ENCODE measurements around the gene TJP1. TPM values are rescaled to one million over a fixed set of nuclear protein-coding genes. Genes with fewer than 3 reads are reported as not detected.

Gene TJP1
- total and polyA plus RNA-seq, 2 donors (not counting 1 experiment from before 2014, with no cell fraction given): 0.10 TPM; not detected in 1

DNA sequence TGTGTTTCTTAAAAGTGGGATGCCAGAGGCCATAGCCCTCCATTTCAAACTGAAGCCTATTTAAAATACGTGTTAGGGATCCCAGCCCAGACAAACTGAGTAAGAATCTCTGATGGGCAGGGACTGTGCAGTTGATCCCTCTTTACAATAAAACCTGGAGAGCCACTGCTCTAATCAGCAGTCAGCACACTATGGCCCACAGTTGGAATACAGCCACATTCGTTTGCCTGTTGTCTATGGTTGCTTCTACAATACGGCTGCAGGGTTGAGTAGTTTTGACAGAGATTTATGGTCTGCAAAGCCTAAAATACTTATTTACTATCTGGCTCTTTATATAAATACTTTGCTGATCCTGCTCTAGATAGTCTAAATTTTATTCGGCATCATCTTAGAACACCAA lies 32.4 kb downstream of the TJP1 start:
- POLR2A ChIA-PET: no interaction called here
- H3K79me2 ChIP-seq (ENCODE audit: control insufficient read depth, insufficient read depth, low read length): no peaks in the 10 kb centered on the region
- H3K36me3 ChIP-seq (replicated peaks in 1 of 2; ENCODE audit: control extremely low read depth in 1 of 2, control insufficient read depth in 1 of 2, extremely low read depth in 1 of 2, insufficient read depth in 2 of 2, low read length in 1 of 2): no peaks in the 10 kb centered on the region
- no peaks in the 10 kb centered on the region for H3K27me3 ChIP-seq (replicated peaks in 1 of 4; ENCODE audit: control extremely low read depth in 1 of 4, control insufficient read depth in 3 of 4, insufficient read depth in 4 of 4, low read length in 3 of 4)
- no peaks in the 10 kb centered on the region for H3K4me1 ChIP-seq (ENCODE audit: control insufficient read depth in 2 of 2, insufficient read depth in 2 of 2, low read length in 2 of 2)
- no peak overlapping the region for H3K4me2 ChIP-seq (replicated peaks; ENCODE audit: low read depth, low read length, poor library complexity, severe bottlenecking)
- intact Hi-C loops (cut with micrococcal nuclease): no loop called here
- WGBS (ENCODE audit: insufficient coverage): 60% methylated on average over 1 of the region's 4 CpGs
- no peaks in the 10 kb centered on the region for H3K9me3 ChIP-seq (ENCODE audit: control extremely low read depth in 1 of 3, control insufficient read depth in 2 of 3, insufficient read depth in 1 of 3, low read length in 2 of 3)
- H4K20me1 ChIP-seq (ENCODE audit: control insufficient read depth, insufficient read depth, low read length, poor library complexity, severe bottlenecking): no peaks in the 10 kb centered on the region
- H3K4me3 ChIP-seq (ENCODE audit: control extremely low read depth in 1 of 5, extremely low read depth in 1 of 5, insufficient read depth in 1 of 5, low read depth in 2 of 5, low read length in 4 of 5): no peak overlapping the region
- Mint-ChIP-seq H3K27me3 (peaks cover 21% of the 10 kb centered on the region), H3K27ac (no peak overlapping the region), H3K9me3 (ENCODE audit: insufficient read depth) (no peaks in the 10 kb centered on the region), H3K4me3 (no peak overlapping the region), H3K4me1 (no peaks in the 10 kb centered on the region)
- H3K9ac ChIP-seq (ENCODE audit: low read length): no peak overlapping the region
- DNase-seq (no peak), ATAC-seq (ENCODE audit: low read depth) (no peak)
- H3K27ac ChIP-seq (ENCODE audit: low read length in 2 of 2): no peak overlapping the region
- CTCF ChIA-PET: no interaction called here
- H2AFZ ChIP-seq (ENCODE audit: insufficient read depth, low read depth, low read length, poor library complexity, severe bottlenecking): no peak overlapping the region
- no peak for TF ChIP-seq EZH2 (IDR thresholded peaks at IDR 0.05; ENCODE audit: borderline replicate concordance, insufficient read depth, low read depth, low read length, poor library complexity, severe bottlenecking)
- TF ChIP-seq, protein P1, sequence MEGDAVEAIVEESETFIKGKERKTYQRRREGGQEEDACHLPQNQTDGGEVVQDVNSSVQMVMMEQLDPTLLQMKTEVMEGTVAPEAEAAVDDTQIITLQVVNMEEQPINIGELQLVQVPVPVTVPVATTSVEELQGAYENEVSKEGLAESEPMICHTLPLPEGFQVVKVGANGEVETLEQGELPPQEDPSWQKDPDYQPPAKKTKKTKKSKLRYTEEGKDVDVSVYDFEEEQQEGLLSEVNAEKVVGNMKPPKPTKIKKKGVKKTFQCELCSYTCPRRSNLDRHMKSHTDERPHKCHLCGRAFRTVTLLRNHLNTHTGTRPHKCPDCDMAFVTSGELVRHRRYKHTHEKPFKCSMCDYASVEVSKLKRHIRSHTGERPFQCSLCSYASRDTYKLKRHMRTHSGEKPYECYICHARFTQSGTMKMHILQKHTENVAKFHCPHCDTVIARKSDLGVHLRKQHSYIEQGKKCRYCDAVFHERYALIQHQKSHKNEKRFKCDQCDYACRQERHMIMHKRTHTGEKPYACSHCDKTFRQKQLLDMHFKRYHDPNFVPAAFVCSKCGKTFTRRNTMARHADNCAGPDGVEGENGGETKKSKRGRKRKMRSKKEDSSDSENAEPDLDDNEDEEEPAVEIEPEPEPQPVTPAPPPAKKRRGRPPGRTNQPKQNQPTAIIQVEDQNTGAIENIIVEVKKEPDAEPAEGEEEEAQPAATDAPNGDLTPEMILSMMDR (IDR thresholded peaks at IDR 0.05): no peak

GRCh38 chr15:29788433-29789034 lies 33.7 kb downstream of the TJP1 start:
- intact Hi-C loops (cut with micrococcal nuclease): no loop called here
- WGBS (ENCODE audit: insufficient coverage): no CpG with 5 or more reads among the region's 4 CpGs
- Histone ChIP-seq H3K4me1 (ENCODE audit: control insufficient read depth in 2 of 2, insufficient read depth in 2 of 2, low read length in 2 of 2) (no peaks in the 10 kb centered on the region), H2AFZ (ENCODE audit: insufficient read depth, low read depth, low read length, poor library complexity, severe bottlenecking) (no peak overlapping the region), H3K27ac (ENCODE audit: low read length in 2 of 2) (no peak overlapping the region), H3K27me3 (replicated peaks in 1 of 4; ENCODE audit: control extremely low read depth in 1 of 4, control insufficient read depth in 3 of 4, insufficient read depth in 4 of 4, low read length in 3 of 4) (no peaks in the 10 kb centered on the region), H4K20me1 (ENCODE audit: control insufficient read depth, insufficient read depth, low read length, poor library complexity, severe bottlenecking) (no peaks in the 10 kb centered on the region), H3K79me2 (ENCODE audit: control insufficient read depth, insufficient read depth, low read length) (no peaks in the 10 kb centered on the region), H3K9me3 (ENCODE audit: control extremely low read depth in 1 of 3, control insufficient read depth in 2 of 3, insufficient read depth in 1 of 3, low read length in 2 of 3) (no peaks in the 10 kb centered on the region), H3K36me3 (replicated peaks in 1 of 2; ENCODE audit: control extremely low read depth in 1 of 2, control insufficient read depth in 1 of 2, extremely low read depth in 1 of 2, insufficient read depth in 2 of 2, low read length in 1 of 2) (no peaks in the 10 kb centered on the region), H3K9ac (ENCODE audit: low read length) (no peak overlapping the region), H3K4me2 (replicated peaks; ENCODE audit: low read depth, low read length, poor library complexity, severe bottlenecking) (no peak overlapping the region), H3K4me3 (ENCODE audit: control extremely low read depth in 1 of 5, extremely low read depth in 1 of 5, insufficient read depth in 1 of 5, low read depth in 2 of 5, low read length in 4 of 5) (no peak overlapping the region)
- TF ChIP-seq, protein P1 (IDR thresholded peaks at IDR 0.05): no peak
- no peak for TF ChIP-seq EZH2 (IDR thresholded peaks at IDR 0.05; ENCODE audit: borderline replicate concordance, insufficient read depth, low read depth, low read length, poor library complexity, severe bottlenecking)
- Mint-ChIP-seq H3K27me3 (peaks cover 14% of the 10 kb centered on the region), H3K9me3 (ENCODE audit: insufficient read depth) (no peaks in the 10 kb centered on the region), H3K4me3 (no peak overlapping the region), H3K27ac (no peak overlapping the region), H3K4me1 (no peaks in the 10 kb centered on the region)
- ATAC-seq (ENCODE audit: low read depth): no peak
- CTCF ChIA-PET: no interaction called here
- POLR2A ChIA-PET: no interaction called here
- no peak for DNase-seq

All from B cell (primary cell).